ENCODE data around the gene MFSD1. TPM values are rescaled to one million over a fixed set of nuclear protein-coding genes. Genes with fewer than 3 reads are reported as not detected.

The MFSD1 gene
- total and polyA plus RNA-seq, 9 of the 15 experiments (the other 6 are each of a cell fraction or from before 2014, with no cell fraction given), result 8.7 to 49.5 (median 28.6) TPM

DNA sequence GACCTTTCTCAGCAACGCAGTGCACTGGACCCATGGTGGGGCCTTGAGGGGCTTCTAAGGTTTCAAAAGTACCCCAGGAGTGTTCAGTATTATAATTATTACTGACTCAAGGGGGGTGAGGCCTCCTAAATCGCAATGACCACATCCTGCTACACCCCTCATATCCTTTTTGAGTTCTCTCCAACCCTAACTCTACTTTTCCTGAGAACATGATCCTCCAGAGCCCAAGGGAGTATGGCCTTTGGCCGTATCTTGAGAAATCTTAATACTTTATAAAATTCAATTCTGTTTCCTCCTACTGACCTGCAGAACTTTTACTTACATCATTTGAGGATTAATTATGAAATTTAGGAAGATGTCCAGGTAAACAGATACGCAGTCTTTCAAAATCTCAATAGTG lies 39.2 kb upstream of the MFSD1 start:
- intact Hi-C loops (cut with micrococcal nuclease), result no loop called here
- Histone ChIP-seq H4K20me1 (replicated peaks; ENCODE audit: control insufficient read depth, insufficient read depth, low read length) (no peaks in the 10 kb centered on the region), H3K4me1 (replicated peaks in 1 of 2; ENCODE audit: control insufficient read depth in 2 of 2, insufficient read depth in 2 of 2, low read length in 2 of 2) (no peaks in the 10 kb centered on the region), H3K9me3 (replicated peaks; ENCODE audit: control insufficient read depth, insufficient read depth, low read depth, low read length) (no peaks in the 10 kb centered on the region), H3K27me3 (ENCODE audit: control insufficient read depth in 2 of 2, insufficient read depth in 2 of 2, low read length in 2 of 2) (no peaks in the 10 kb centered on the region), H3K4me3 (no peak overlapping the region), H3K36me3 (ENCODE audit: control insufficient read depth, insufficient read depth, low read length) (0 out of 3 replicates have a peak, but pooled peaks cover 2% of the 10 kb centered on the region), H3K4me2 (ENCODE audit: insufficient read depth, low read length) (no peak overlapping the region), H2AFZ (ENCODE audit: low read depth, low read length) (no peak overlapping the region), H3K9ac (ENCODE audit: insufficient read depth in 1 of 2, low read depth in 2 of 2, low read length in 2 of 2) (no peak overlapping the region), H3K9me1 (ENCODE audit: control insufficient read depth, insufficient read depth, low read length) (no peaks in the 10 kb centered on the region), H3K79me2 (ENCODE audit: control insufficient read depth, insufficient read depth, low read length) (no peaks in the 10 kb centered on the region), H3K27ac (ENCODE audit: extremely low read depth, low read depth, low read length) (no peak overlapping the region)
- DNase-seq (ENCODE audit: extremely low read depth in 1 of 4, low spot score in 3 of 4), result no peak
- BruUV-seq (replicated peaks), result no TSS peak
- POLR2A ChIA-PET, result interaction anchor here (0.6 kb wide), 1 partner anchor 704 kb away, joined by 3 read pairs; no protein-coding TSS in a partner anchor
- TF ChIP-seq MTA1 (IDR thresholded peaks at IDR 0.05; ENCODE audit: borderline replicate concordance) (no peak), ASH1L (IDR thresholded peaks at IDR 0.05; ENCODE audit: borderline replicate concordance, low read depth, partially characterized antibody) (no peak), ZNF146 (CRISPR knock-in tag; IDR thresholded peaks at IDR 0.05; ENCODE audit: unreplicated experiment) (no peak), ZNF212 (CRISPR knock-in tag; IDR thresholded peaks at IDR 0.05) (no peak), ZNF589 (CRISPR knock-in tag; IDR thresholded peaks at IDR 0.05; ENCODE audit: low read depth) (no peak), ILF3 (IDR thresholded peaks at IDR 0.05; ENCODE audit: borderline replicate concordance) (no peak), ELF1 (tag; IDR thresholded peaks at IDR 0.05) (no peak)
- WGBS (ENCODE audit: insufficient coverage, low coverage, missing lambda C conversion rate), result 64% methylated on average over 4 of the region's 4 CpGs
- CTCF ChIA-PET (ENCODE audit: low intra/inter-chr PET ratio), result no interaction called here
- in situ Hi-C loops (cut with MboI), result no loop called here
- no peak for ATAC-seq
- no peak for FAIRE-seq

DNA sequence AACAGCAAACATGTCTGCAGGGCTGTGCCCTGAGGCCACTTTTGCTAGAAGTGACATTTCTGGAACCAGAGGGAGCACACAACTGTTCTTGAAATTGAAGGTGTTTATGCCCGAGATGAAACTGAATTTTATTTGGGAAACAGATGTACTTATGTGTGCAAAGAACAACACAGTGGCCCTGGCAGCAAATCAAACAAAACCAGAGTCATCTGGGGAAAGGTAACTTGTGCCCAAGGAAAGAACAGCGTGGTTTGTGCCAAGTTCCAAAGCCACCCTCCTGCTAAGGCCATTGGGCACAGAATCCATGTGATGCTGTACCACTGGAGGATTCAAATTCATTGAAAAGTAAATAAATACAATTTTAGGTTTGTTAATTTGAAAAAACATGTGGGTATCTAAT lies 38.4 kb upstream of the MFSD1 start:
- no peaks in the 10 kb centered on the region for H4K20me1 ChIP-seq (replicated peaks; ENCODE audit: control insufficient read depth, insufficient read depth, low read length)
- H2AFZ ChIP-seq (ENCODE audit: low read depth, low read length), result no peak overlapping the region
- no peak overlapping the region for H3K9ac ChIP-seq (ENCODE audit: insufficient read depth in 1 of 2, low read depth in 2 of 2, low read length in 2 of 2)
- no peaks in the 10 kb centered on the region for H3K27me3 ChIP-seq (ENCODE audit: control insufficient read depth in 2 of 2, insufficient read depth in 2 of 2, low read length in 2 of 2)
- H3K79me2 ChIP-seq (ENCODE audit: control insufficient read depth, insufficient read depth, low read length), result no peaks in the 10 kb centered on the region
- no peaks in the 10 kb centered on the region for H3K9me1 ChIP-seq (ENCODE audit: control insufficient read depth, insufficient read depth, low read length)
- H3K27ac ChIP-seq (ENCODE audit: extremely low read depth, low read depth, low read length), result no peak overlapping the region
- ChIA-PET POLR2A (no interaction called here), CTCF (ENCODE audit: low intra/inter-chr PET ratio) (interaction anchor here (0.7 kb wide), 1 partner anchor 18 kb away, joined by 3 read pairs; no protein-coding TSS in a partner anchor)
- no peak overlapping the region for H3K4me2 ChIP-seq (ENCODE audit: insufficient read depth, low read length)
- in situ Hi-C loops (cut with MboI), result no loop called here
- DNase-seq (ENCODE audit: extremely low read depth in 1 of 4, low spot score in 3 of 4) (no peak), FAIRE-seq (no peak), ATAC-seq (no peak)
- no TSS peak for BruUV-seq (replicated peaks)
- 53% methylated on average over 2 of the region's 2 CpGs for WGBS (ENCODE audit: insufficient coverage, low coverage, missing lambda C conversion rate)
- intact Hi-C loops (cut with micrococcal nuclease), result no loop called here
- H3K4me1 ChIP-seq (replicated peaks in 1 of 2; ENCODE audit: control insufficient read depth in 2 of 2, insufficient read depth in 2 of 2, low read length in 2 of 2), result peaks cover 3 to 4% of the 10 kb centered on the region in 2 experiments; a peak in 3 of 5 replicates
- no peak overlapping the region for H3K4me3 ChIP-seq
- no peaks in the 10 kb centered on the region for H3K9me3 ChIP-seq (replicated peaks; ENCODE audit: control insufficient read depth, insufficient read depth, low read depth, low read length)
- H3K36me3 ChIP-seq (ENCODE audit: control insufficient read depth, insufficient read depth, low read length), result 0 out of 3 replicates have a peak, but pooled peaks cover 2% of the 10 kb centered on the region
- TF ChIP-seq FOXK2 (conservative IDR thresholded peaks at IDR 0.05 in 1 of 2, IDR thresholded peaks at IDR 0.05 in 1 of 2; ENCODE audit: low read depth in 2 of 2) (no peak), USF2 (CRISPR knock-in tag; IDR thresholded peaks at IDR 0.05) (no peak), HNRNPK (IDR thresholded peaks at IDR 0.05; ENCODE audit: low read depth, low read length, poor library complexity, severe bottlenecking) (no peak), TAF7 (tag; IDR thresholded peaks at IDR 0.05) (no peak), ZSCAN29 (IDR thresholded peaks at IDR 0.05) (no peak), RNF2 (IDR thresholded peaks at IDR 0.05) (no peak)
- TF ChIP-seq, protein P1, sequence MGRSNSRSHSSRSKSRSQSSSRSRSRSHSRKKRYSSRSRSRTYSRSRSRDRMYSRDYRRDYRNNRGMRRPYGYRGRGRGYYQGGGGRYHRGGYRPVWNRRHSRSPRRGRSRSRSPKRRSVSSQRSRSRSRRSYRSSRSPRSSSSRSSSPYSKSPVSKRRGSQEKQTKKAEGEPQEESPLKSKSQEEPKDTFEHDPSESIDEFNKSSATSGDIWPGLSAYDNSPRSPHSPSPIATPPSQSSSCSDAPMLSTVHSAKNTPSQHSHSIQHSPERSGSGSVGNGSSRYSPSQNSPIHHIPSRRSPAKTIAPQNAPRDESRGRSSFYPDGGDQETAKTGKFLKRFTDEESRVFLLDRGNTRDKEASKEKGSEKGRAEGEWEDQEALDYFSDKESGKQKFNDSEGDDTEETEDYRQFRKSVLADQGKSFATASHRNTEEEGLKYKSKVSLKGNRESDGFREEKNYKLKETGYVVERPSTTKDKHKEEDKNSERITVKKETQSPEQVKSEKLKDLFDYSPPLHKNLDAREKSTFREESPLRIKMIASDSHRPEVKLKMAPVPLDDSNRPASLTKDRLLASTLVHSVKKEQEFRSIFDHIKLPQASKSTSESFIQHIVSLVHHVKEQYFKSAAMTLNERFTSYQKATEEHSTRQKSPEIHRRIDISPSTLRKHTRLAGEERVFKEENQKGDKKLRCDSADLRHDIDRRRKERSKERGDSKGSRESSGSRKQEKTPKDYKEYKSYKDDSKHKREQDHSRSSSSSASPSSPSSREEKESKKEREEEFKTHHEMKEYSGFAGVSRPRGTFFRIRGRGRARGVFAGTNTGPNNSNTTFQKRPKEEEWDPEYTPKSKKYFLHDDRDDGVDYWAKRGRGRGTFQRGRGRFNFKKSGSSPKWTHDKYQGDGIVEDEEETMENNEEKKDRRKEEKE (IDR thresholded peaks at IDR 0.05; ENCODE audit: borderline replicate concordance in 1 of 2, control insufficient read depth in 1 of 2, low read depth in 2 of 2, low read length in 1 of 2), result no peak

Measured in K562 (cell line).